GM23338 (cell line): ENCODE measurements around the gene SYMPK. TPM values are rescaled to one million over a fixed set of nuclear protein-coding genes. Genes with fewer than 3 reads are reported as not detected.

Source experiments
- ATAC-seq: fragments of 200-7000 bp; cut with Tn5 transposase; 3 replicates; pipeline ENCODE4 v1.9.1; 2020
- DNase-seq: peaks from one replicate; pipeline ENCODE4 v3.0.0-alpha.2; 2015; ENCODE audit warnings: low spot score
- H2AFZ ChIP-seq: fragments of 200-600 bp; sonication (generic); 2 replicates; pipeline ENCODE4 v1.8.0; 2016; ENCODE audit warnings: antibody characterized with exemption, mild to moderate bottlenecking, moderate library complexity
- H3F3A ChIP-seq: fragments of 200-600 bp; sonication (generic); replicated peaks from 2 replicates; pipeline ENCODE4 v1.8.0; 2017; ENCODE audit warnings: antibody characterized with exemption, mixed run types, low read depth
- H3K27ac ChIP-seq: fragments of 200-600 bp; sonication (generic); 2 replicates; pipeline ENCODE4 v1.6.1; 2016; ENCODE audit warnings: low read depth
- H3K27me3 ChIP-seq: fragments of 200-600 bp; sonication (generic); 2 replicates; pipeline ENCODE4 v1.8.0; 2016; ENCODE audit warnings: mild to moderate bottlenecking, mixed run types, moderate library complexity; ENCODE audit not compliant: insufficient read depth
- H3K36me3 ChIP-seq: fragments of 200-600 bp; sonication (generic); 2 replicates; pipeline ENCODE4 v1.8.0; 2016; ENCODE audit warnings: mild to moderate bottlenecking; ENCODE audit not compliant: insufficient read depth
- H3K4me1 ChIP-seq: fragments of 200-600 bp; sonication (generic); 2 replicates; pipeline ENCODE4 v1.8.0; 2016; ENCODE audit warnings: mild to moderate bottlenecking, moderate library complexity; ENCODE audit not compliant: insufficient read depth
- H3K4me2 ChIP-seq: fragments of 200-600 bp; sonication (generic); 2 replicates; pipeline ENCODE4 v1.7.1; 2017; ENCODE audit warnings: mixed run types
- H3K4me3 ChIP-seq: fragments of 200-600 bp; sonication (generic); 2 replicates; pipeline ENCODE4 v1.6.1; 2016; ENCODE audit warnings: mixed run types
- H3K79me2 ChIP-seq: fragments of 200-600 bp; sonication (generic); replicated peaks from 2 replicates; pipeline ENCODE4 v1.8.0; 2017; ENCODE audit warnings: mild to moderate bottlenecking; ENCODE audit not compliant: insufficient read depth
- H3K9me2 ChIP-seq: fragments of 200-600 bp; sonication (generic); 2 replicates; pipeline ENCODE4 v1.8.0; 2017; ENCODE audit not compliant: insufficient read depth
- H4K20me1 ChIP-seq: fragments of 200-600 bp; sonication (generic); replicated peaks from 2 replicates; pipeline ENCODE4 v1.8.0; 2017; ENCODE audit warnings: mild to moderate bottlenecking; ENCODE audit not compliant: insufficient read depth
- H3K27ac Mint-ChIP-seq: 2 replicates; pipeline ENCODE4 v1.8.0; 2020; ENCODE audit warnings: inconsistent platforms, mild to moderate bottlenecking, moderate library complexity, mixed read lengths
- H3K27me3 Mint-ChIP-seq: 3 replicates; pipeline ENCODE4 v1.8.0; 2022; ENCODE audit warnings: low read depth, mild to moderate bottlenecking, moderate library complexity, mixed read lengths, inconsistent platforms; ENCODE audit not compliant: insufficient read depth, poor library complexity
- H3K36me3 Mint-ChIP-seq: 3 replicates; pipeline ENCODE4 v1.8.0; 2021; ENCODE audit warnings: low read depth, mild to moderate bottlenecking, inconsistent platforms, moderate library complexity, mixed read lengths
- H3K4me1 Mint-ChIP-seq: 3 replicates; pipeline ENCODE4 v1.8.0; 2020; ENCODE audit warnings: mild to moderate bottlenecking, inconsistent platforms, mixed read lengths
- H3K4me3 Mint-ChIP-seq: 3 replicates; pipeline ENCODE4 v1.8.0; 2021; ENCODE audit warnings: moderate library complexity, mild to moderate bottlenecking, inconsistent platforms, mixed read lengths
- H3K9me3 Mint-ChIP-seq: 3 replicates; pipeline ENCODE4 v1.8.0; 2020; ENCODE audit warnings: moderate library complexity, mild to moderate bottlenecking, inconsistent platforms, mixed read lengths
- CREB1 ChIP-seq: fragments of 250-450 bp; sonication (Bioruptor Pico); IDR thresholded peaks from 2 replicates; pipeline ENCODE4 v1.5.0; 2020; ENCODE audit warnings: low read depth, mild to moderate bottlenecking, moderate library complexity
- EZH2phosphoT487 ChIP-seq: fragments of 200-600 bp; sonication (generic); IDR thresholded peaks from one replicate; pipeline ENCODE4 v1.8.1; 2018; ENCODE audit warnings: antibody characterized with exemption; ENCODE audit not compliant: unreplicated experiment
- NANOG ChIP-seq: IDR thresholded peaks from 2 replicates; pipeline ENCODE4 v1.6.1; 2016; ENCODE audit warnings: antibody characterized with exemption, borderline replicate concordance
- POLR2AphosphoS5 ChIP-seq: IDR thresholded peaks from 2 replicates; pipeline ENCODE4 v1.6.1; 2016; ENCODE audit warnings: antibody characterized with exemption, low read depth
- REST ChIP-seq: IDR thresholded peaks from one replicate; pipeline ENCODE4 v1.6.1; 2018; ENCODE audit warnings: antibody characterized with exemption; ENCODE audit not compliant: unreplicated experiment
- STAT1 ChIP-seq: IDR thresholded peaks from one replicate; pipeline ENCODE4 v1.6.1; 2016; ENCODE audit warnings: antibody characterized with exemption; ENCODE audit not compliant: unreplicated experiment
- ZNF114 ChIP-seq: fragments of 250-450 bp; sonication (Bioruptor Pico); IDR thresholded peaks from 2 replicates; pipeline ENCODE4 v1.5.0; 2020; ENCODE audit warnings: mild to moderate bottlenecking, moderate library complexity
- ZNF331 ChIP-seq: fragments of 250-450 bp; sonication (Bioruptor Pico); IDR thresholded peaks from 2 replicates; pipeline ENCODE4 v1.5.0; 2020; ENCODE audit warnings: low read depth, mild to moderate bottlenecking, moderate library complexity
- polyA plus RNA-seq: library from polyadenylated mRNA; unstranded; fragments of >200 nt; fragmentation: Nextera tagmentation; extraction: Ambion mirVana; gene quantifications from 2 replicates; pipeline ENCODE4 v1.2.1, GENCODE V29; 2016
- total RNA-seq: library from RNA; depleted of rRNA; stranded (reverse); fragments of >200 nt; shearing (Covaris generic); gene quantifications from 2 replicates; pipeline ENCODE4 v1.2.3, GENCODE V29; 2014
- TF ChIP-seq, protein P1 (sequence below), 2 experiments: fragments of 200-600 bp in 1 of 2; sonication (generic) in 1 of 2; conservative IDR thresholded peaks; 2 replicates each; pipeline versions ENCODE4 v1.5.1 to v1.6.1; 2016 to 2017; ENCODE audit warnings: antibody characterized with exemption in 2 of 2, low read depth in 2 of 2, mild to moderate bottlenecking in 2 of 2, moderate library complexity in 1 of 2
- TF ChIP-seq, protein P2 (sequence below): IDR thresholded peaks from 2 replicates; pipeline ENCODE4 v1.6.1; 2016; ENCODE audit warnings: antibody characterized with exemption

Gene SYMPK
- total and polyA plus RNA-seq, 2 experiments from 2014 or later, result 36.8 to 82.1 TPM

DNA sequence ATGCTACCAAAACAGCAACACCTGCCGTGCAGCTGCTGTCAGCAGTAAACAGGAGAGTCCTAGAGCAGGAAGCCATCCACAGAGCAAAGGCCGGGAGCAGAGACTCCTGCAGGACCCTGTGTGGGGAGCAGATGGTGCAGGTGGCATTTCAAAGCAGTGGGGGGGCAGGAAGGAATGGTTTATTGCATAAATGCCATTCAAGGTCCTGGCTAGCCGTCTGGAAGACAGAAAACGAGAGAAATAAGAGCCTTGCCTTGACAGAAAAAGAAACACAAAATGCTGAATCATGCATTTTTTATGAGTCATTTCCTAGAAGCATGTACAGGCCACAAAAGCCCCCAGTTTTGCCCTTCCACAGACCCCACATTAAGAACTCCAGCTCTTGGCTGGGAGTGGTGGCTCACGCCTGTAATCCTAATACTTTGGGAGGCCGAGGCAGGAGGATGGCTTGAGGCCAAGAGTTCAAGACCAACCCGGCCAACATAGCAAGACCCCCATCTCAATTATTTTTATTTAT is 53.2 kb downstream of the SYMPK start (continued):
- TF ChIP-seq CREB1 (no peak), EZH2phosphoT487 (no peak), POLR2AphosphoS5 (no peak), ZNF331 (CRISPR knock-in tag) (no peak), STAT1 (no peak), NANOG (no peak), REST (no peak)
- TF ChIP-seq, protein P1, sequence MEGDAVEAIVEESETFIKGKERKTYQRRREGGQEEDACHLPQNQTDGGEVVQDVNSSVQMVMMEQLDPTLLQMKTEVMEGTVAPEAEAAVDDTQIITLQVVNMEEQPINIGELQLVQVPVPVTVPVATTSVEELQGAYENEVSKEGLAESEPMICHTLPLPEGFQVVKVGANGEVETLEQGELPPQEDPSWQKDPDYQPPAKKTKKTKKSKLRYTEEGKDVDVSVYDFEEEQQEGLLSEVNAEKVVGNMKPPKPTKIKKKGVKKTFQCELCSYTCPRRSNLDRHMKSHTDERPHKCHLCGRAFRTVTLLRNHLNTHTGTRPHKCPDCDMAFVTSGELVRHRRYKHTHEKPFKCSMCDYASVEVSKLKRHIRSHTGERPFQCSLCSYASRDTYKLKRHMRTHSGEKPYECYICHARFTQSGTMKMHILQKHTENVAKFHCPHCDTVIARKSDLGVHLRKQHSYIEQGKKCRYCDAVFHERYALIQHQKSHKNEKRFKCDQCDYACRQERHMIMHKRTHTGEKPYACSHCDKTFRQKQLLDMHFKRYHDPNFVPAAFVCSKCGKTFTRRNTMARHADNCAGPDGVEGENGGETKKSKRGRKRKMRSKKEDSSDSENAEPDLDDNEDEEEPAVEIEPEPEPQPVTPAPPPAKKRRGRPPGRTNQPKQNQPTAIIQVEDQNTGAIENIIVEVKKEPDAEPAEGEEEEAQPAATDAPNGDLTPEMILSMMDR (conservative IDR thresholded peaks at IDR 0.05; ENCODE audit: low read depth in 2 of 2), result no peak

GRCh38 chr19:45805719-45806118 is 57.2 kb downstream of the SYMPK start:
- Mint-ChIP-seq H3K27ac (no peak overlapping the region), H3K4me1 (peaks cover 14% of the 10 kb centered on the region), H3K36me3 (no peaks in the 10 kb centered on the region), H3K9me3 (no peaks in the 10 kb centered on the region; the same call in 2 of the 3 replicates), H3K4me3 (no peak overlapping the region; the same call in 2 of the 3 replicates), H3K27me3 (peaks cover 15% of the 10 kb centered on the region)
- H4K20me1 ChIP-seq, result no peaks in the 10 kb centered on the region
- no peaks in the 10 kb centered on the region for H3K27me3 ChIP-seq
- H3K9me2 ChIP-seq, result no peaks in the 10 kb centered on the region
- H3K36me3 ChIP-seq, result no peaks in the 10 kb centered on the region
- ATAC-seq (no peak), DNase-seq (no peak)
- H3K4me3 ChIP-seq, result no peak overlapping the region
- TF ChIP-seq REST, result no peak
- TF ChIP-seq STAT1, result no peak
- TF ChIP-seq, protein P2, sequence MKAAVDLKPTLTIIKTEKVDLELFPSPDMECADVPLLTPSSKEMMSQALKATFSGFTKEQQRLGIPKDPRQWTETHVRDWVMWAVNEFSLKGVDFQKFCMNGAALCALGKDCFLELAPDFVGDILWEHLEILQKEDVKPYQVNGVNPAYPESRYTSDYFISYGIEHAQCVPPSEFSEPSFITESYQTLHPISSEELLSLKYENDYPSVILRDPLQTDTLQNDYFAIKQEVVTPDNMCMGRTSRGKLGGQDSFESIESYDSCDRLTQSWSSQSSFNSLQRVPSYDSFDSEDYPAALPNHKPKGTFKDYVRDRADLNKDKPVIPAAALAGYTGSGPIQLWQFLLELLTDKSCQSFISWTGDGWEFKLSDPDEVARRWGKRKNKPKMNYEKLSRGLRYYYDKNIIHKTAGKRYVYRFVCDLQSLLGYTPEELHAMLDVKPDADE, result no peak
- TF ChIP-seq ZNF114 (CRISPR knock-in tag), result no peak
- H3K4me1 ChIP-seq, result no peaks in the 10 kb centered on the region
- H3K4me2 ChIP-seq, result no peak overlapping the region
- H3F3A ChIP-seq, result no peaks in the 10 kb centered on the region
- no peak overlapping the region for H2AFZ ChIP-seq
- no peaks in the 10 kb centered on the region for H3K79me2 ChIP-seq
- H3K27ac ChIP-seq, result no peak overlapping the region
